ENCODE data around the gene PEPD.

The PEPD gene

GRCh38 chr19:33399745-33400681 is 121.6 kb downstream of the PEPD start:
- Histone ChIP-seq H3K4me3 (ENCODE audit: low read depth in 1 of 2, low read length in 1 of 2) (no peak overlapping the region), H3K36me3 (no peaks in the 10 kb centered on the region), H3K4me1 (ENCODE audit: control insufficient read depth in 1 of 2, insufficient read depth in 1 of 2, low read depth in 1 of 2, low read length in 1 of 2) (peaks cover under 1 to 2% of the 10 kb centered on the region in 2 experiments), H3K27ac (no peak overlapping the region), H3K9me3 (no peaks in the 10 kb centered on the region), H3K27me3 (no peaks in the 10 kb centered on the region)
- no peak for TF ChIP-seq CTCF (IDR thresholded peaks at IDR 0.05)

- H3K4me1 ChIP-seq (ENCODE audit: control insufficient read depth in 1 of 2, insufficient read depth in 1 of 2, low read depth in 1 of 2, low read length in 1 of 2) = peaks cover 8 to 10% of the 10 kb centered on the region in 2 experiments
- H3K4me3 ChIP-seq (ENCODE audit: low read depth in 1 of 2, low read length in 1 of 2) = no peak overlapping the region
- no peak for TF ChIP-seq CTCF (IDR thresholded peaks at IDR 0.05)
- no peaks in the 10 kb centered on the region for H3K27me3 ChIP-seq
- no peaks in the 10 kb centered on the region for H3K9me3 ChIP-seq
- no peak overlapping the region for H3K27ac ChIP-seq
- no peaks in the 10 kb centered on the region for H3K36me3 ChIP-seq
Measured at GRCh38 chr19:33399081-33399744, 122.4 kb downstream of the PEPD start.

GRCh38 chr19:33398361-33399060 is 123.1 kb downstream of the PEPD start:
- Histone ChIP-seq H3K36me3 (no peaks in the 10 kb centered on the region), H3K27ac (no peak overlapping the region), H3K4me1 (ENCODE audit: control insufficient read depth in 1 of 2, insufficient read depth in 1 of 2, low read depth in 1 of 2, low read length in 1 of 2) (peaks cover 15 to 17% of the 10 kb centered on the region in 2 experiments), H3K9me3 (no peaks in the 10 kb centered on the region), H3K4me3 (ENCODE audit: low read depth in 1 of 2, low read length in 1 of 2) (no peak overlapping the region), H3K27me3 (no peaks in the 10 kb centered on the region)
- no peak for TF ChIP-seq CTCF (IDR thresholded peaks at IDR 0.05)

- TF ChIP-seq CTCF (IDR thresholded peaks at IDR 0.05) = no peak
- Histone ChIP-seq H3K36me3 (no peaks in the 10 kb centered on the region), H3K4me1 (ENCODE audit: control insufficient read depth in 1 of 2, insufficient read depth in 1 of 2, low read depth in 1 of 2, low read length in 1 of 2) (peaks cover 18 to 20% of the 10 kb centered on the region in 2 experiments), H3K27me3 (no peaks in the 10 kb centered on the region), H3K27ac (no peak overlapping the region), H3K9me3 (no peaks in the 10 kb centered on the region), H3K4me3 (ENCODE audit: low read depth in 1 of 2, low read length in 1 of 2) (no peak overlapping the region)
Measured at GRCh38 chr19:33397536-33398360, 123.8 kb downstream of the PEPD start.
